ENCODE data around the gene GPR156.
"Not testable (repeated sequence)": the region's sequence is repeated elsewhere in the genome, so short reads cannot be mapped to it uniquely, and the experiment has no call there.

Gene GPR156

DNA sequence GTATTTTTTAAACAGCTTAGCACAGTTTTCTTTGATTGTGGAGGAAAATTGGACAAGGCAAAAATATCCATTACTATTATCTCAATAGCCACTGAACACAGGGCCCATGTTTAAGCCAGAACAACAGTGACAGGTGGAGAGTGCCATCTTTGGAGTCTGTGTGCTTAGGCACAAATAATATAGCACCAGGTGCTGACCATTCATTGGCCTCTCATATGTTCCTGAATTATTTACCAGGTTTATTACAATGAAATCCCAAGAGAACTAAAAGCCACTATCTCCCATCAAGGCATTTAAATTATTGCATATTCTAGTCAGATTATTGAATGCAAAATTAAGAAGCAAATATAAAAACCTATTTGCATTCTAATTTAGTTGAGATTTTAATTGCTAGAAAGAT is 39.6 kb downstream of the GPR156 start:
- no peak for TF ChIP-seq CTCF (IDR thresholded peaks at IDR 0.05)
- Histone ChIP-seq H3K27me3 (no peaks in the 10 kb centered on the region), H3K4me1 (no peaks in the 10 kb centered on the region), H3K36me3 (no peaks in the 10 kb centered on the region), H3K9me3 (no peaks in the 10 kb centered on the region), H3K27ac (no peak overlapping the region), H3K4me3 (no peak overlapping the region)
- DNase-seq, result no peak
- intact Hi-C loops (cut with DNase I; ENCODE audit: low total_unique reads), result no loop called here

GRCh38 chr3:120244834-120245225 is 40.2 kb downstream of the GPR156 start:
- H3K4me1 ChIP-seq, result no peaks in the 10 kb centered on the region
- H3K9me3 ChIP-seq, result no peaks in the 10 kb centered on the region
- H3K36me3 ChIP-seq, result no peaks in the 10 kb centered on the region
- no peak overlapping the region for H3K27ac ChIP-seq
- no peak for TF ChIP-seq CTCF (IDR thresholded peaks at IDR 0.05)
- no peak for DNase-seq
- intact Hi-C loops (cut with DNase I; ENCODE audit: low total_unique reads), result loop anchor here (5.0 kb wide), 3 partner anchors 172 to 353 kb away; no protein-coding TSS in a partner anchor
- no peak overlapping the region for H3K4me3 ChIP-seq
- H3K27me3 ChIP-seq, result no peaks in the 10 kb centered on the region

DNA sequence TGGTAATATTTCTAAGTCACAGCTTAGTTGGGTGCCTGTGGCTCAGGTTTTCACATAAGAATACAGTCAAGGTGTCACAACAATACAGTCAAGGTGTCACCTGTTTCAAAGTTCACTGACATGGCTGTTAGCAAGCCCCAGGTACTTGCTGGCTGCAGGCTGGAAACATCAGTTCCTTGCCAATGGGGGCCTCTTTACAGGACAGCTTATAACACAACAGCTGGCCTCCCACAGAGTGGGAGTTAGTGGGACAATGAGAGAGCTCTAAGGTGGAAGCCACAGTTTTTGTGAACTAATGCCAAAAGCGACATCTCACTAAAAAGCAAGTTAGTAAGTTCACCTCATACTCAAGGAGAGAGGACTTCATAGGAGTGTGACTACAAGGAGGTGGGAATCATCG is 45.4 kb downstream of the GPR156 start:
- Histone ChIP-seq H3K27ac (no peak overlapping the region), H3K4me1 (no peaks in the 10 kb centered on the region), H3K4me3 (no peak overlapping the region), H3K27me3 (no peaks in the 10 kb centered on the region), H3K36me3 (no peaks in the 10 kb centered on the region), H3K9me3 (no peaks in the 10 kb centered on the region)
- intact Hi-C loops (cut with DNase I; ENCODE audit: low total_unique reads), result loop anchor here (5.0 kb wide), 3 partner anchors 178 to 347 kb away; no protein-coding TSS in a partner anchor
- TF ChIP-seq CTCF (IDR thresholded peaks at IDR 0.05), result no peak
- no peak for DNase-seq

DNA sequence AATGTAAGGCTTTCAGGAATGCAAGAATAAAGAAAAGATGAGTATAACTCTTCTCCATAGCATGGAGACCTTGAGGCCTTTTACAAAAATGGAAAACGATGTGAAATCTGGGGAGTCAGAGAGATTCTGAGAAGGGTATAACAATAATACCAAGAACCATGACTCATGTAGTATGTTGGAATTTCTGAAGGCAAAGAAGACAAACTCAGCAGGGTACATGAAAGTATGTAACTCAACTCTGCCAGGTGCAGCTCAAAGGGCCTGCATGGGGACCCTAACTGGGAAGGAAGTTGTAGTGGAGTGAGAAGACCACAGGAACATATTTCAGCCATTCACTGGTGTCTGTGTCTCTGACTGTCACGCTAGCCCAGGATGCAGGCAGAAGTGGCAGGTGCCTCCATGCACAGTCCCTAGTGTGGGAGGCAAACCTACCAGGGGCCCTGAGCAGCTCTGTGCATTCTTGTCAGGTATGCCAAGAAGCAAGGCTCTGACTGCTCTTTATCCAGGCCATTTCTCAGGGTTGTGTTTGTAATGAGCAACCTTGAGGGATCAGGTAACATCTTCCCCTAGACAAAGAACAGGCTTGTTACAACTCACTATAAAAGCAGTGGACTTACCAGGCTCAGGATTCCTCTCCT is 57.2 kb downstream of the GPR156 start:
- Histone ChIP-seq H3K36me3 (no peaks in the 10 kb centered on the region), H3K4me1 (no peaks in the 10 kb centered on the region), H3K9me3 (peaks cover 0 to 2% (median 0%) of the 10 kb centered on the region in 3 donors), H3K27me3 (no peaks in the 10 kb centered on the region), H3K27ac (no peak overlapping the region), H3K4me3 (no peak overlapping the region)
- no peak for DNase-seq
- intact Hi-C loops (cut with DNase I; ENCODE audit: low total_unique reads), result no loop called here
- TF ChIP-seq CTCF (IDR thresholded peaks at IDR 0.05), result no peak

- Histone ChIP-seq H3K4me1 (no peaks in the 10 kb centered on the region), H3K27ac (no peak overlapping the region), H3K4me3 (no peak overlapping the region), H3K9me3 (no peaks in the 10 kb centered on the region), H3K36me3 (no peaks in the 10 kb centered on the region), H3K27me3 (no peaks in the 10 kb centered on the region)
- intact Hi-C loops (cut with DNase I; ENCODE audit: low total_unique reads), result no loop called here
- DNase-seq, result no peak
- no peak for TF ChIP-seq CTCF (IDR thresholded peaks at IDR 0.05)
These were observed 60.8 kb downstream of the GPR156 start for GRCh38 chr3:120224237-120224636.

DNA sequence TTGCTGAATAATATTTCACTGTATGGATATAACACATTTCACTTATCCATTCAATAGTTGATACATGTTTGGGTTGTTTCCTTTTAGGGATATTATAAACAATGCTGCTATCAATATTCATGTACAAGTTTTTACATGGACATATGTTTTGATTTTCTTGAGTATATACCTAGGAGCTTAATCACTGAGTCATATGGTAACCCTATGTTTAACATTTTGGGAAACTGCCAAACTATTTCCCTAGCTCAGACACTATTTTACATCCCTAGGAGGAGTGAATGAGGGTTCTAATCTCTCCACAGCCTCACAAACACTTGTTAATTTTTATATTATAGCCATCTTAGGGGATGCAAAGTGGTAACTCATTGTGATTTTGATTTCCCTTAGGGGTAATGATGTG is 66.0 kb downstream of the GPR156 start:
- no peak for TF ChIP-seq CTCF (IDR thresholded peaks at IDR 0.05)
- H3K27ac ChIP-seq, result no peak overlapping the region
- peaks cover 0 to 10% (median 2%) of the 10 kb centered on the region in 4 donors for H3K4me1 ChIP-seq
- no peaks in the 10 kb centered on the region for H3K9me3 ChIP-seq
- intact Hi-C loops (cut with DNase I; ENCODE audit: low total_unique reads), result no loop called here
- H3K4me3 ChIP-seq, result no peak overlapping the region
- no peaks in the 10 kb centered on the region for H3K27me3 ChIP-seq
- no peaks in the 10 kb centered on the region for H3K36me3 ChIP-seq
- DNase-seq, result no peak

GRCh38 chr3:120216633-120217032 is 68.4 kb downstream of the GPR156 start:
- H3K4me3 ChIP-seq; H3K27me3 ChIP-seq; intact Hi-C loops (cut with DNase I; ENCODE audit: low total_unique reads); DNase-seq; H3K9me3 ChIP-seq; H3K36me3 ChIP-seq; H3K27ac ChIP-seq: not testable (repeated sequence)
- peaks cover 0 to 11% (median 2%) of the 10 kb centered on the region in 4 donors for H3K4me1 ChIP-seq
